Mesendoderm (in vitro differentiated cells): ENCODE results near the gene EXOC1.

ENCODE experiments used
- DNase-seq: peaks from one replicate; pipeline ENCODE4 v3.0.0; 2013
- H2AK5ac ChIP-seq: 2 replicates; pipeline ENCODE4 v1.6.1; 2013; ENCODE audit warnings: low read length, inconsistent platforms
- H2BK120ac ChIP-seq: 2 replicates; pipeline ENCODE4 v1.6.1; 2013; ENCODE audit warnings: low read depth, mild to moderate bottlenecking, low read length, moderate library complexity, mixed read lengths
- H2BK15ac ChIP-seq: replicated peaks from 2 replicates; pipeline ENCODE4 v1.6.1; 2013; ENCODE audit warnings: low read depth, mild to moderate bottlenecking, moderate library complexity
- H2BK5ac ChIP-seq: 2 replicates; pipeline ENCODE4 v1.6.1; 2013; ENCODE audit warnings: low read length, inconsistent platforms
- H3K18ac ChIP-seq: 2 replicates; pipeline ENCODE4 v1.6.1; 2013; ENCODE audit warnings: mild to moderate bottlenecking, low read length, mixed read lengths
- H3K23ac ChIP-seq: one replicate; pipeline ENCODE4 v1.6.1; 2013; ENCODE audit warnings: low read length
- H3K27ac ChIP-seq: 2 replicates; pipeline ENCODE4 v1.5.1; 2013; ENCODE audit warnings: low read depth, mild to moderate bottlenecking, inconsistent platforms, low read length, moderate library complexity
- H3K27me3 ChIP-seq: 2 replicates; pipeline ENCODE4 v1.6.1; 2013; ENCODE audit warnings: low read length, control low read depth, mild to moderate bottlenecking, inconsistent platforms; ENCODE audit not compliant: insufficient read depth, poor library complexity
- H3K36me3 ChIP-seq: 2 replicates; pipeline ENCODE4 v1.6.1; 2013; ENCODE audit warnings: low read length, inconsistent platforms; ENCODE audit not compliant: control insufficient read depth, insufficient read depth
- H3K4ac ChIP-seq: one replicate; pipeline ENCODE4 v1.6.1; 2013; ENCODE audit warnings: low read depth, mild to moderate bottlenecking, low read length, moderate library complexity
- H3K4me1 ChIP-seq: 2 replicates; pipeline ENCODE4 v1.6.1; 2013; ENCODE audit warnings: low read depth, low read length, inconsistent platforms; ENCODE audit not compliant: control insufficient read depth
- H3K4me2 ChIP-seq: 2 replicates; pipeline ENCODE4 v1.6.1; 2013; ENCODE audit warnings: low read length
- H3K4me3 ChIP-seq: 2 replicates; pipeline ENCODE4 v1.5.1; 2013; ENCODE audit warnings: mild to moderate bottlenecking, low read length
- H3K56ac ChIP-seq: one replicate; pipeline ENCODE4 v1.6.1; 2013; ENCODE audit warnings: low read length
- H3K79me1 ChIP-seq: 2 replicates; pipeline ENCODE4 v1.6.1; 2013; ENCODE audit warnings: low read length, inconsistent platforms
- H3K79me2 ChIP-seq: 2 replicates; pipeline ENCODE4 v1.6.1; 2013; ENCODE audit warnings: mild to moderate bottlenecking, low read length; ENCODE audit not compliant: control insufficient read depth, insufficient read depth
- H3K9ac ChIP-seq: 2 replicates; pipeline ENCODE4 v1.6.1; 2013; ENCODE audit warnings: low read length, inconsistent platforms
- H4K5ac ChIP-seq: one replicate; pipeline ENCODE4 v1.6.1; 2013; ENCODE audit warnings: low read length
- H4K8ac ChIP-seq: one replicate; pipeline ENCODE4 v1.6.1; 2013; ENCODE audit warnings: low read depth, mild to moderate bottlenecking, control low read depth, low read length, moderate library complexity
- WGBS: extraction: QIAGEN DNeasy Blood & Tissue Kit; methylation state at CpG from one replicate; pipeline ENCODE4 v1.1.7; 2013; ENCODE audit warnings: low lambda C conversion rate, missing lambda C conversion rate; ENCODE audit not compliant: insufficient coverage; ENCODE audit errors: extremely low coverage; 5-methylcytosine and 5-hydroxymethylcytosine counted together

Gene EXOC1

DNA sequence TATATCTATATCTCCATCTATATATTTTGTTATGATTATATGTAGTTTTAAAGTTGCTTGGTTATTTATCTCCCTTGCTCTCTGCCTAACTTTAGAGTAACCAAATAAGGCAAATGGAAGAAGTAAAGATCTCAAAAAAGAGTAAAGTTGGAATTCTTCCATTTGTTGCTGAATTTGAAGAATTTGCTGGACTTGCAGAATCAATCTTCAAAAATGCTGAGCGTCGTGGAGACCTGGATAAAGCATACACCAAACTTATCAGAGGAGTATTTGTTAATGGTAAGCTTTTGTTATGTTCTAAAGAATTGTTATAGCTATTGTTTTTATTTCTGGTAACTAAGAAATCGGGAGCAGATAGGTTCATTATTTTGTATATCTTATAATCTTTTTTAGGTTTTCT lies 43.2 kb downstream of the EXOC1 start:
- Histone ChIP-seq H3K36me3 (no peaks in the 10 kb centered on the region), H4K5ac (no peak overlapping the region), H3K4me1 (no peaks in the 10 kb centered on the region), H3K79me1 (no peaks in the 10 kb centered on the region), H3K18ac (no peak overlapping the region), H3K27me3 (no peaks in the 10 kb centered on the region), H3K79me2 (no peaks in the 10 kb centered on the region), H3K4me2 (no peak overlapping the region), H4K8ac (no peak overlapping the region), H3K23ac (no peak overlapping the region), H2BK5ac (no peak overlapping the region), H2AK5ac (no peak overlapping the region), H2BK120ac (no peak overlapping the region), H2BK15ac (no peak overlapping the region), H3K27ac (no peak overlapping the region), H3K56ac (no peak overlapping the region), H3K4me3 (no peak overlapping the region), H3K9ac (no peak overlapping the region), H3K4ac (no peak overlapping the region)
- WGBS: no CpG with 5 or more reads among the region's 3 CpGs
- no peak for DNase-seq

DNA sequence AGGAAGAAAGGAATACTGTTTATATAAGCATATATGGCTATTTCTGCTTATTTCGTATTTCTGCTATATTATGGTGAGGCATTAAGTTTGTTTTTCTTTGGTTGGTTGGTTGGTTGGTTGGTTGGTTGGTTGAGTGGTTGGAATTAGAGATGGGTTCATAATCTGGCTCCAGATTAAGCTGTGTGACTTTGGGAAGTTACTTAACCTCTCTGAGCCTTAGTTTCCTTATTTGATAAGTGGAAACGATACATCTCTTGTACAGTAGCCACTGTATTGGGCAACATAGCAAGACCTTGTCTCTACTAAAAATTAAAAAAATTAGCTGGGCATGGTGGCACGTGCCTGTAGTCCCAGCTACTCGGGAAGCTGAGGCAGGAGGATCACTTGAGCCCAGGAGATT lies 49.2 kb downstream of the EXOC1 start:
- WGBS: no CpG with 5 or more reads among the region's 4 CpGs
- Histone ChIP-seq H3K4me2 (no peak overlapping the region), H2AK5ac (no peak overlapping the region), H3K18ac (no peak overlapping the region), H3K4me1 (no peaks in the 10 kb centered on the region), H3K36me3 (no peaks in the 10 kb centered on the region), H2BK5ac (no peak overlapping the region), H3K79me2 (no peaks in the 10 kb centered on the region), H4K8ac (no peak overlapping the region), H3K79me1 (no peaks in the 10 kb centered on the region), H3K23ac (no peak overlapping the region), H3K9ac (no peak overlapping the region), H3K4me3 (no peak overlapping the region), H3K4ac (no peak overlapping the region), H2BK15ac (no peak overlapping the region), H3K56ac (no peak overlapping the region), H3K27ac (no peak overlapping the region), H2BK120ac (no peak overlapping the region), H4K5ac (no peak overlapping the region), H3K27me3 (no peaks in the 10 kb centered on the region)
- no peak for DNase-seq

DNA sequence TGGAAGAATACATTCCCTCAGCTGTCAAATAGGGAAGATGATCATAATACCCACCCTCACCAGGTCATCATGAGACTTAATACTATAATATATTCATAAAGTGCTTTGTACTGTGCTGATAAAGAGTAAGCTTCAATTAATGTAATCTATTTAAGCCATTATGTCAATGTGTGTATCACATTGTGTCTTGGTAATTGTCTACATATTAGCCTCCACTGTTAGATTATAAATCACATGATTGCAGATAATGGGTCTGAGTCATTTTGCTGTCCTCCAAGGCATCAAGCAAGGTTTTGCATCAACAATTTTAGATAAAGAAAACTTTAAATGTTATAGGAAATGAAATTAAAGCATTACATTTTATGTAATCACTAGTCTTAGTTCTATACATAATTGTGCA lies 50.1 kb downstream of the EXOC1 start:
- H2BK120ac ChIP-seq: no peak overlapping the region
- H3K9ac ChIP-seq: no peak overlapping the region
- no peak overlapping the region for H4K5ac ChIP-seq
- H3K4me3 ChIP-seq: no peak overlapping the region
- H3K79me1 ChIP-seq: no peaks in the 10 kb centered on the region
- H3K18ac ChIP-seq: no peak overlapping the region
- no peaks in the 10 kb centered on the region for H3K4me1 ChIP-seq
- no peaks in the 10 kb centered on the region for H3K79me2 ChIP-seq
- H3K36me3 ChIP-seq: no peaks in the 10 kb centered on the region
- H2BK5ac ChIP-seq: no peak overlapping the region
- DNase-seq: no peak
- no peak overlapping the region for H3K27ac ChIP-seq
- H3K23ac ChIP-seq: no peak overlapping the region
- no peak overlapping the region for H3K4ac ChIP-seq
- H3K27me3 ChIP-seq: no peaks in the 10 kb centered on the region
- no peak overlapping the region for H3K4me2 ChIP-seq
- no peak overlapping the region for H2AK5ac ChIP-seq
- no peak overlapping the region for H4K8ac ChIP-seq
- H3K56ac ChIP-seq: no peak overlapping the region
- H2BK15ac ChIP-seq: no peak overlapping the region

DNA sequence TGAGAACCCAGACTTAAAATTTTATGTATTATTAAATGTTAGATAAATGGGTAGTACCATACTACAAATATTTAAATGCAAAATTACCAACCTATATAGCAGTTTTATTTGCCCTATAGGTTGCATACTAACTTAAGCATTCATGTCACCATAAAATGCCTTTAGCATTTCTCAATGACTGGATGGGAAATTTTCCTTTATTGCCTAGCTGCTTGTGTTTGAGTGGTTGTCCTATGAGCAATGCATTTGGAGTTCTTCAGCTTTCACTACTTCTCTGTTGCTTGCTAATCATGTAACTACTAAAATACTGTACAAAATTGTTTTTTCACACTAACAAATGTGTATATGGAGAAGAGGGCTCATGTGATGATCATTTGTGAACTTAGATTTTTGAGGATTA lies 51.1 kb downstream of the EXOC1 start:
- Histone ChIP-seq H2BK5ac (no peak overlapping the region), H4K5ac (no peak overlapping the region), H3K27ac (no peak overlapping the region), H3K4me1 (no peaks in the 10 kb centered on the region), H3K79me2 (no peaks in the 10 kb centered on the region), H3K4me3 (no peak overlapping the region), H3K4me2 (no peak overlapping the region), H2BK15ac (no peak overlapping the region), H3K18ac (no peak overlapping the region), H3K4ac (no peak overlapping the region), H3K23ac (no peak overlapping the region), H3K9ac (no peak overlapping the region), H3K36me3 (no peaks in the 10 kb centered on the region), H2AK5ac (no peak overlapping the region), H3K56ac (no peak overlapping the region), H3K79me1 (no peaks in the 10 kb centered on the region), H3K27me3 (no peaks in the 10 kb centered on the region), H2BK120ac (no peak overlapping the region), H4K8ac (no peak overlapping the region)
- DNase-seq: no peak

DNA sequence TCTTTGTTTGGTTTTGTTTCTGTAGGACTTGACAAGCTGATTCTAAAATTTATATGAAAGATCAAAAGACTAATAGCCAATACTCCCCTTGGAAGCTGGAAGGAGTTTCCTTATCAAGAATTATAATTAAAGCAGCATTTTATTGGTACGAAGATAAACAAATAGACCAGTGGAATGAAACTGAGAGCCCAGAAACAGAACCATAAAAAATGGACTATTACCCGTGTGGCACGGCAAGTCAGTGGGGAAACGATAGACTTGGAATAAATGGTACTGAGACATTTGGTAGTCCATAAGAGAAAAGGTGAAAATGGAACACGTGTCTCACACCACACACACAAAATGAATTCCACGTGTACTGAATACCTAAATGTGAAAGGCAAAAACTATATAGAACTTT lies 52.9 kb downstream of the EXOC1 start:
- no peak for DNase-seq
- Histone ChIP-seq H3K56ac (no peak overlapping the region), H2BK15ac (no peak overlapping the region), H3K4me3 (no peak overlapping the region), H3K36me3 (no peaks in the 10 kb centered on the region), H2AK5ac (no peak overlapping the region), H3K18ac (no peak overlapping the region), H2BK5ac (no peak overlapping the region), H3K79me2 (no peaks in the 10 kb centered on the region), H4K8ac (no peak overlapping the region), H3K4me2 (no peak overlapping the region), H2BK120ac (no peak overlapping the region), H3K4ac (no peak overlapping the region), H3K27me3 (no peaks in the 10 kb centered on the region), H3K9ac (no peak overlapping the region), H3K4me1 (no peaks in the 10 kb centered on the region), H3K79me1 (no peaks in the 10 kb centered on the region), H3K27ac (no peak overlapping the region), H3K23ac (no peak overlapping the region), H4K5ac (no peak overlapping the region)
- WGBS: no CpG with 5 or more reads among the region's 6 CpGs

DNA sequence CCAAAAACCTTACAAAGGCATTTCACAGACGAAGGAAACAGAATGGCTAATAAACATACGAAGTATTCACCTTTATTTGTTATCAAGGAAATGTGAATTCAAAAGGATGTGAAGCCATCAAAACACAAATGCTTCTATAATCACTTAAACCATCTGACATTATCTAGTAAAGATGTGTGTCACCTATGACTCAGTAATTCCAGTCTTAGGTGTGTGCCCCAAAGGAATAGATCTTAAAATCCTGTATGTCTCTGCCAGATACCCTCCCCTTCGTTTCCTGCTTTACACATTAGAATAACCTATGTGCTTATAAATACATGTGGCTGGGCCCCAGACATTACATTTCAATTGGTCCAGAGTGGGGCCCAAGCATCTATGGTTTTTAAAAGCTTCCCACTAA lies 53.5 kb downstream of the EXOC1 start:
- H3K56ac ChIP-seq: no peak overlapping the region
- H3K36me3 ChIP-seq: no peaks in the 10 kb centered on the region
- no peak overlapping the region for H3K27ac ChIP-seq
- H3K23ac ChIP-seq: no peak overlapping the region
- peak; percentile 38 for DNase-seq
- H3K4me1 ChIP-seq: no peaks in the 10 kb centered on the region
- no peak overlapping the region for H2BK120ac ChIP-seq
- no peak overlapping the region for H2BK5ac ChIP-seq
- no peak overlapping the region for H3K9ac ChIP-seq
- H3K79me1 ChIP-seq: no peaks in the 10 kb centered on the region
- H3K79me2 ChIP-seq: no peaks in the 10 kb centered on the region
- H3K18ac ChIP-seq: no peak overlapping the region
- no peak overlapping the region for H3K4me3 ChIP-seq
- no peak overlapping the region for H2AK5ac ChIP-seq
- no peak overlapping the region for H4K5ac ChIP-seq
- H2BK15ac ChIP-seq: no peak overlapping the region
- no peak overlapping the region for H3K4me2 ChIP-seq
- no CpG with 5 or more reads among the region's 3 CpGs for WGBS
- no peaks in the 10 kb centered on the region for H3K27me3 ChIP-seq
- no peak overlapping the region for H4K8ac ChIP-seq
- no peak overlapping the region for H3K4ac ChIP-seq
